CD14-positive monocyte (primary cell): Measurements from ENCODE around the gene ANGPTL4. TPM values are rescaled to one million over a fixed set of nuclear protein-coding genes. Genes with fewer than 3 reads are reported as not detected.
A peak's percentile ranks its signal among the peaks of the same experiment; 100 is the strongest.

Source experiments
- DNase-seq, 3 donors: peaks; one replicate each; pipeline ENCODE4 v3.0.0-alpha.2; 2011 to 2022
- H2AFZ ChIP-seq: 2 replicates; pipeline ENCODE4 v1.6.0; 2012; ENCODE audit warnings: mild to moderate bottlenecking, low read depth, low read length, inconsistent platforms; ENCODE audit not compliant: insufficient read depth, poor library complexity, severe bottlenecking
- H3K27ac ChIP-seq, 2 donors: 1 replicate in 1 of 2; 2 replicates in 1 of 2; pipeline ENCODE4 v1.5.1; 2012 to 2013; ENCODE audit warnings: low read length in 2 of 2, control low read depth in 1 of 2, inconsistent platforms in 1 of 2, low read depth in 1 of 2, mild to moderate bottlenecking in 1 of 2
- H3K27me3 ChIP-seq, 2 donors: one replicate each; pipeline versions ENCODE4 v1.6.0 to v1.6.1; 2011 to 2013; ENCODE audit warnings: low read length in 2 of 2; ENCODE audit not compliant: control insufficient read depth in 2 of 2, insufficient read depth in 2 of 2
- H3K36me3 ChIP-seq, 2 donors: replicated peaks in 1 of 2; 1 replicate in 1 of 2; 2 replicates in 1 of 2; pipeline versions ENCODE4 v1.5.1 to v1.6.1; 2012 to 2013; ENCODE audit warnings: low read length in 2 of 2, control low read depth in 1 of 2, inconsistent platforms in 1 of 2, mild to moderate bottlenecking in 1 of 2; ENCODE audit not compliant: insufficient read depth in 2 of 2, control insufficient read depth in 1 of 2
- H3K4me1 ChIP-seq, 2 donors: 1 replicate in 1 of 2; 2 replicates in 1 of 2; pipeline versions ENCODE4 v1.5.1 to v1.6.1; 2012 to 2013; ENCODE audit warnings: low read length in 2 of 2, control low read depth in 1 of 2, inconsistent platforms in 1 of 2, mild to moderate bottlenecking in 1 of 2, moderate library complexity in 1 of 2; ENCODE audit not compliant: insufficient read depth in 2 of 2, control insufficient read depth in 1 of 2
- H3K4me2 ChIP-seq: replicated peaks from 2 replicates; pipeline ENCODE3; 2012; ENCODE audit warnings: low read length, moderate library complexity, mild to moderate bottlenecking; ENCODE audit not compliant: poor library complexity, severe bottlenecking; ENCODE audit errors: extremely low read depth
- H3K4me3 ChIP-seq, 3 experiments: fragments of 200-600 bp in 1 of 3; sonication (generic) in 1 of 3; replicated peaks in 1 of 3; 1 replicate in 2 of 3; 2 replicates in 1 of 3; pipeline ENCODE4 v1.5.1; 2011 to 2013; ENCODE audit warnings: low read length in 3 of 3, mild to moderate bottlenecking in 3 of 3, control low read depth in 2 of 3, low read depth in 2 of 3, inconsistent platforms in 1 of 3, moderate library complexity in 1 of 3
- H3K79me2 ChIP-seq: 2 replicates; pipeline ENCODE4 v1.6.0; 2012; ENCODE audit warnings: mild to moderate bottlenecking, control low read depth, inconsistent platforms, low read length, moderate library complexity; ENCODE audit not compliant: insufficient read depth
- H3K9ac ChIP-seq: 2 replicates; pipeline ENCODE4 v1.6.0; 2017; ENCODE audit warnings: low read length, mild to moderate bottlenecking; ENCODE audit not compliant: insufficient read depth, poor library complexity, severe bottlenecking
- H3K9me3 ChIP-seq, 2 donors: replicated peaks in 1 of 2; 1 replicate in 1 of 2; 2 replicates in 1 of 2; pipeline versions ENCODE4 v1.5.1 to v1.6.1; 2012 to 2013; ENCODE audit warnings: low read length in 2 of 2, control low read depth in 1 of 2; ENCODE audit not compliant: control insufficient read depth in 1 of 2, insufficient read depth in 1 of 2
- H4K20me1 ChIP-seq: 2 replicates; pipeline ENCODE4 v1.6.0; 2012; ENCODE audit warnings: mild to moderate bottlenecking, low read length, control low read depth, moderate library complexity; ENCODE audit not compliant: insufficient read depth
- H3K27ac Mint-ChIP-seq, 7 donors: one replicate each; pipeline ENCODE4 v1.8.0; 2020; ENCODE audit warnings: mild to moderate bottlenecking in 7 of 7, mixed read lengths in 7 of 7, moderate library complexity in 6 of 7, inconsistent platforms in 2 of 7
- H3K27me3 Mint-ChIP-seq, 3 donors: one replicate each; pipeline ENCODE4 v1.8.0; 2021 to 2022; ENCODE audit warnings: low read depth in 3 of 3, mild to moderate bottlenecking in 3 of 3, mixed read lengths in 3 of 3, moderate library complexity in 3 of 3, inconsistent platforms in 1 of 3
- H3K36me3 Mint-ChIP-seq, 2 donors: one replicate each; pipeline ENCODE4 v1.8.0; 2020; ENCODE audit warnings: mixed read lengths in 2 of 2, inconsistent platforms in 1 of 2, mild to moderate bottlenecking in 1 of 2
- H3K4me1 Mint-ChIP-seq: one replicate; pipeline ENCODE4 v1.8.0; 2020; ENCODE audit warnings: mild to moderate bottlenecking, mixed read lengths
- H3K4me3 Mint-ChIP-seq, 2 donors: one replicate each; pipeline ENCODE4 v1.8.0; 2020; ENCODE audit warnings: mild to moderate bottlenecking in 2 of 2, mixed read lengths in 2 of 2, moderate library complexity in 1 of 2
- H3K9me3 Mint-ChIP-seq, 7 donors: one replicate each; pipeline ENCODE4 v1.8.0; 2020 to 2022; ENCODE audit warnings: mixed read lengths in 7 of 7, mild to moderate bottlenecking in 6 of 7, moderate library complexity in 6 of 7, inconsistent platforms in 2 of 7
- WGBS: methylation state at CpG from one replicate; pipeline ENCODE4 v1.1.5; 2013; ENCODE audit warnings: missing lambda C conversion rate; ENCODE audit not compliant: insufficient coverage; 5-methylcytosine and 5-hydroxymethylcytosine counted together
- intact Hi-C, 2 donors: fragments of 100-400 bp; cut with micrococcal nuclease; formaldehyde crosslinking; loops; one replicate each; pipeline versions ENCODE4 v1.15.0 to v1.15.1; 2023
- polyA plus RNA-seq, 3 donors: library from polyadenylated mRNA; depleted of rRNA in 1 of 3; unstranded in 2 of 3; stranded (reverse) in 1 of 3; fragments of 300-500 nt in 2 of 3; fragments of >200 nt in 1 of 3; fragmentation: Illumina TruSeq in 2 of 3; gene quantifications; 1 replicate in 2 of 3; 2 replicates in 1 of 3; pipeline ENCODE4 v1.2.3, GENCODE V29; 2012 to 2021
- TF ChIP-seq, protein P1 (sequence below): fragments of 200-600 bp; IDR thresholded peaks from one replicate; pipeline ENCODE4 v1.8.0; 2022; ENCODE audit warnings: antibody characterized with exemption, mild to moderate bottlenecking

The ANGPTL4 gene
- polyA plus RNA-seq, 3 donors, result not detected

GRCh38 chr19:8322638-8322997, 41.3 kb upstream of the ANGPTL4 start:
- H3K4me1 Mint-ChIP-seq, result peaks cover 28% of the 10 kb centered on the region

GRCh38 chr19:8323781-8324185, 40.2 kb upstream of the ANGPTL4 start:
- H3K36me3 Mint-ChIP-seq, result peaks cover 11 to 19% of the 10 kb centered on the region in 2 donors
- Histone ChIP-seq H2AFZ (no peak overlapping the region), H4K20me1 (peaks cover 26% of the 10 kb centered on the region), H3K79me2 (peaks cover 31% of the 10 kb centered on the region), H3K4me1 (peaks cover 20 to 26% of the 10 kb centered on the region in 2 donors), H3K4me2 (no peak overlapping the region), H3K4me3 (no peak overlapping the region), H3K9ac (no peak overlapping the region), H3K27me3 (no peaks in the 10 kb centered on the region), H3K27ac (no peak overlapping the region), H3K9me3 (peaks cover 0 to 3% of the 10 kb centered on the region in 2 donors), H3K36me3 (peaks cover 10 to 16% of the 10 kb centered on the region in 2 donors)
- WGBS, result 86% methylated on average over 1 of the region's 1 CpG
- H3K27me3 Mint-ChIP-seq, result peaks cover 13 to 22% (median 16%) of the 10 kb centered on the region in 3 donors
- no peak overlapping the region for H3K27ac Mint-ChIP-seq
- no peak overlapping the region for H3K4me3 Mint-ChIP-seq
- intact Hi-C loops, result loop anchor here in 1 of 2 donors (5.0 kb wide), 1 partner anchor 56 kb away; no protein-coding TSS in a partner anchor
- peaks cover 0 to 14% (median 9%) of the 10 kb centered on the region in 7 donors for H3K9me3 Mint-ChIP-seq
- H3K4me1 Mint-ChIP-seq, result peaks cover 28% of the 10 kb centered on the region
- DNase-seq, result no peak
- TF ChIP-seq, protein P1, sequence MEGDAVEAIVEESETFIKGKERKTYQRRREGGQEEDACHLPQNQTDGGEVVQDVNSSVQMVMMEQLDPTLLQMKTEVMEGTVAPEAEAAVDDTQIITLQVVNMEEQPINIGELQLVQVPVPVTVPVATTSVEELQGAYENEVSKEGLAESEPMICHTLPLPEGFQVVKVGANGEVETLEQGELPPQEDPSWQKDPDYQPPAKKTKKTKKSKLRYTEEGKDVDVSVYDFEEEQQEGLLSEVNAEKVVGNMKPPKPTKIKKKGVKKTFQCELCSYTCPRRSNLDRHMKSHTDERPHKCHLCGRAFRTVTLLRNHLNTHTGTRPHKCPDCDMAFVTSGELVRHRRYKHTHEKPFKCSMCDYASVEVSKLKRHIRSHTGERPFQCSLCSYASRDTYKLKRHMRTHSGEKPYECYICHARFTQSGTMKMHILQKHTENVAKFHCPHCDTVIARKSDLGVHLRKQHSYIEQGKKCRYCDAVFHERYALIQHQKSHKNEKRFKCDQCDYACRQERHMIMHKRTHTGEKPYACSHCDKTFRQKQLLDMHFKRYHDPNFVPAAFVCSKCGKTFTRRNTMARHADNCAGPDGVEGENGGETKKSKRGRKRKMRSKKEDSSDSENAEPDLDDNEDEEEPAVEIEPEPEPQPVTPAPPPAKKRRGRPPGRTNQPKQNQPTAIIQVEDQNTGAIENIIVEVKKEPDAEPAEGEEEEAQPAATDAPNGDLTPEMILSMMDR, result no peak

More at GRCh38 chr19:8322638-8322997, 41.3 kb upstream of the ANGPTL4 start:
- DNase-seq, result no peak
- Histone ChIP-seq H2AFZ (no peak overlapping the region), H3K4me1 (peaks cover 20 to 26% of the 10 kb centered on the region in 2 donors), H3K4me3 (peak overlapping the region in 1 of 3 experiments; percentile 90), H3K36me3 (peaks cover 10 to 17% of the 10 kb centered on the region in 2 donors), H3K27ac (peak overlapping the region in 1 of 2 donors; percentile 21), H3K9ac (peak overlapping the region; percentile 97), H3K79me2 (peaks cover 31% of the 10 kb centered on the region), H3K4me2 (peak overlapping the region; percentile 94), H4K20me1 (peaks cover 26% of the 10 kb centered on the region), H3K27me3 (no peaks in the 10 kb centered on the region), H3K9me3 (peaks cover 0 to 3% of the 10 kb centered on the region in 2 donors)
- TF ChIP-seq, protein P1, result no peak
- Mint-ChIP-seq H3K36me3 (peaks cover 12 to 24% of the 10 kb centered on the region in 2 donors), H3K27me3 (peaks cover 6 to 17% (median 11%) of the 10 kb centered on the region in 3 donors), H3K4me3 (peak overlapping the region; percentile 98 to 99), H3K27ac (peak overlapping the region in 2 of 7 donors; percentile 31 to 97), H3K9me3 (peaks cover 0 to 14% (median 8%) of the 10 kb centered on the region in 7 donors)
- intact Hi-C loops, result loop anchor here in 1 of 2 donors (5.0 kb wide), 1 partner anchor 55 kb away; no protein-coding TSS in a partner anchor
- WGBS, result 95% methylated on average over 3 of the region's 7 CpGs
